Fibroblast of skin of abdomen (primary cell): ENCODE measurements around the gene STK38.

Experiments used
- DNase-seq: peaks from one replicate; pipeline ENCODE4 v3.0.0-alpha.2; 2013

The STK38 gene

GRCh38 chr6:36519352-36519751 is 27.9 kb downstream of the STK38 start:
- no peak for DNase-seq

- DNase-seq = no peak
Observed at GRCh38 chr6:36517408-36517807, 29.9 kb downstream of the STK38 start.

- no peak for DNase-seq
Observed at GRCh38 chr6:36516988-36517387, 30.3 kb downstream of the STK38 start.

GRCh38 chr6:36516559-36516958 is 30.7 kb downstream of the STK38 start:
- no peak for DNase-seq

GRCh38 chr6:36515844-36516243 is 31.4 kb downstream of the STK38 start:
- DNase-seq = no peak

- no peak for DNase-seq
Observed at GRCh38 chr6:36514554-36515456, 32.5 kb downstream of the STK38 start.

- no peak for DNase-seq
Observed at GRCh38 chr6:36510365-36510764, 36.9 kb downstream of the STK38 start.

GRCh38 chr6:36508532-36508931 is 38.7 kb downstream of the STK38 start:
- no peak for DNase-seq

GRCh38 chr6:36506611-36507010 is 40.7 kb downstream of the STK38 start:
- DNase-seq = no peak

- DNase-seq = no peak
Observed at GRCh38 chr6:36505744-36506534, 41.3 kb downstream of the STK38 start.

- DNase-seq = no peak
Observed at GRCh38 chr6:36504982-36505381, 42.3 kb downstream of the STK38 start.

- DNase-seq = no peak
Observed at GRCh38 chr6:36504181-36504580, 43.1 kb downstream of the STK38 start.

- no peak for DNase-seq
Observed at GRCh38 chr6:36501686-36502085, 45.6 kb downstream of the STK38 start.

- no peak for DNase-seq
Observed at GRCh38 chr6:36499918-36500317, 47.4 kb downstream of the STK38 start.

- no peak for DNase-seq
Observed at GRCh38 chr6:36495086-36495485, 52.2 kb downstream of the STK38 start.

GRCh38 chr6:36493859-36494258 is 53.4 kb downstream of the STK38 start:
- no peak for DNase-seq

- DNase-seq = no peak
Observed at GRCh38 chr6:36493319-36493718, 54.0 kb downstream of the STK38 start.

- DNase-seq = no peak
Observed at GRCh38 chr6:36492621-36493020, 54.7 kb downstream of the STK38 start.

- no peak for DNase-seq
Observed at GRCh38 chr6:36492092-36492491, 55.2 kb downstream of the STK38 start.

- peak; percentile 5 for DNase-seq
Observed at GRCh38 chr6:36491378-36491965, 55.8 kb downstream of the STK38 start.

GRCh38 chr6:36489426-36489825 is 57.9 kb downstream of the STK38 start:
- DNase-seq = no peak

GRCh38 chr6:36488221-36488620 is 59.1 kb downstream of the STK38 start:
- DNase-seq = no peak

- DNase-seq = peak; percentile 18
Observed at GRCh38 chr6:36487698-36488097, 59.6 kb downstream of the STK38 start.
